Measurements from ENCODE around the gene CDCA5. TPM values are rescaled to one million over a fixed set of nuclear protein-coding genes. Genes with fewer than 3 reads are reported as not detected.

CDCA5 gene
- polyA plus RNA-seq, 1 of the 3 experiments (the other 2 are of a cell fraction), result 16.3 TPM

GRCh38 chr11:65111159-65111743, 27.4 kb upstream of the CDCA5 start:
- Histone ChIP-seq H3K4me2 (peak overlapping the region; percentile 93; the same call in 1 of the 2 replicates), H3K36me3 (replicated peaks in 1 of 2; ENCODE audit: control insufficient read depth in 1 of 2, insufficient read depth in 2 of 2, low read length in 1 of 2) (peaks cover 6 to 31% of the 10 kb centered on the region in 2 experiments), H3K4me3 (ENCODE audit: low read depth in 2 of 2, low read length in 1 of 2) (no peak overlapping the region), H3K9me3 (no peaks in the 10 kb centered on the region), H3F3A (replicated peaks; ENCODE audit: insufficient read depth) (peaks cover 13% of the 10 kb centered on the region), H2AFZ (ENCODE audit: low read depth) (no peak overlapping the region), H3K79me2 (ENCODE audit: insufficient read depth) (peaks cover 12% of the 10 kb centered on the region), H3K4me1 (ENCODE audit: control insufficient read depth in 1 of 2, insufficient read depth in 2 of 2, low read depth in 1 of 2, low read length in 1 of 2) (peaks cover 9 to 46% of the 10 kb centered on the region in 2 experiments; a peak in 3 of 4 replicates), H4K20me1 (ENCODE audit: insufficient read depth) (peaks cover 6% of the 10 kb centered on the region; the same call in 1 of the 2 replicates), H3K27ac (ENCODE audit: low read depth in 2 of 2, low read length in 1 of 2) (peak overlapping the region in 1 of 2 experiments; percentile 8; a peak in 1 of 4 replicates), H3K9me2 (no peaks in the 10 kb centered on the region), H3K27me3 (ENCODE audit: insufficient read depth) (no peaks in the 10 kb centered on the region), H3K9ac (no peak overlapping the region)
- POLR2A ChIA-PET, result interaction anchor here (0.6 to 4.1 kb wide), 12 partner anchors 8 to 230 kb away, joined by 3 to 27 read pairs (median 6); partner anchors contain the start of genes FAU, MRPL49 and VPS51
- WGBS (ENCODE audit: low lambda C conversion rate), result 84% methylated on average over 18 of the region's 31 CpGs
- CTCF ChIA-PET, result interaction anchor here (0.6 to 6.1 kb wide), 29 partner anchors 10 to 322 kb away, joined by 3 to 150 read pairs (median 3); partner anchors contain the start of genes ARL2, CAPN1, FAU and MRPL49
- TF ChIP-seq MXI1 (IDR thresholded peaks at IDR 0.05; ENCODE audit: low read depth, low read length), result peak; percentile 80; the same call in 1 of the 2 replicates
- TF ChIP-seq, protein P1, sequence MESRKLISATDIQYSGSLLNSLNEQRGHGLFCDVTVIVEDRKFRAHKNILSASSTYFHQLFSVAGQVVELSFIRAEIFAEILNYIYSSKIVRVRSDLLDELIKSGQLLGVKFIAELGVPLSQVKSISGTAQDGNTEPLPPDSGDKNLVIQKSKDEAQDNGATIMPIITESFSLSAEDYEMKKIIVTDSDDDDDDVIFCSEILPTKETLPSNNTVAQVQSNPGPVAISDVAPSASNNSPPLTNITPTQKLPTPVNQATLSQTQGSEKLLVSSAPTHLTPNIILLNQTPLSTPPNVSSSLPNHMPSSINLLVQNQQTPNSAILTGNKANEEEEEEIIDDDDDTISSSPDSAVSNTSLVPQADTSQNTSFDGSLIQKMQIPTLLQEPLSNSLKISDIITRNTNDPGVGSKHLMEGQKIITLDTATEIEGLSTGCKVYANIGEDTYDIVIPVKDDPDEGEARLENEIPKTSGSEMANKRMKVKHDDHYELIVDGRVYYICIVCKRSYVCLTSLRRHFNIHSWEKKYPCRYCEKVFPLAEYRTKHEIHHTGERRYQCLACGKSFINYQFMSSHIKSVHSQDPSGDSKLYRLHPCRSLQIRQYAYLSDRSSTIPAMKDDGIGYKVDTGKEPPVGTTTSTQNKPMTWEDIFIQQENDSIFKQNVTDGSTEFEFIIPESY (IDR thresholded peaks at IDR 0.05; ENCODE audit: borderline replicate concordance, low read depth), result no peak
- no peak for DNase-seq

DNA sequence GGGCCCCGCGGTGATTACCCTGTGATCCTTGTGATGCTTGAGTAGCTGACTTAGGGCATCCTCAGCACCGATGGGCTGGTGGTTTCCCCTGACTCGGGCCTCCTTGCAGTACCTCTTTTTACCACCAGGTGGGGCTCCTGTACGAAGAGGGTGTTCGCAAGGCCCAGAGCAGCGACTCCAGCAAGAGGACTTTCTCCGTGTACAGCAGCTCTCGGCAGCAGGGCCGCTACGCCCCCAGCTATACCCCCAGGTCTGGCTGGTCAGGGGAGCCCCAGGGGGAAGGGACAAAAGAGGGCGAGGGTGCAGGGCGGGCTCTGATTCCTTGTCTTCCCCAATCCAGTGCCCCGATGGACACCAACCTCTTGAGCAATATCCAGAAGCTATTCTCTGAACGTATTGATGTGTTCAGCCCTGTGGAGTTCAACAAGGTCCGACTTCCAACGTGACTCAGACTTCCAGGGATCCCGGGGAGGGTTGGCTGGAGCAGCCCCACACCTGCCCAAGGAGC, 26.6 kb upstream of the CDCA5 start:
- TF ChIP-seq RAD21 (IDR thresholded peaks at IDR 0.05; ENCODE audit: low read length), result peak; percentile 56
- no peak for TF ChIP-seq EP300 (IDR thresholded peaks at IDR 0.05; ENCODE audit: borderline replicate concordance in 1 of 2, low read depth in 1 of 2, low read length in 1 of 2)
- TF ChIP-seq CHD2 (IDR thresholded peaks at IDR 0.05; ENCODE audit: low read length, partially characterized antibody), result peak; percentile 34
- peak; percentile 89 for TF ChIP-seq CTCF (IDR thresholded peaks at IDR 0.05)
- no peak for TF ChIP-seq NRF1 (IDR thresholded peaks at IDR 0.05; ENCODE audit: low read depth, low read length)
- peak; percentile 61 for TF ChIP-seq SMC3 (IDR thresholded peaks at IDR 0.05; ENCODE audit: low read depth, low read length)
- Histone ChIP-seq H3K79me2 (ENCODE audit: insufficient read depth) (peaks cover 12% of the 10 kb centered on the region; the same call in 1 of the 2 replicates), H3K27ac (ENCODE audit: low read depth in 2 of 2, low read length in 1 of 2) (peak overlapping the region in 1 of 2 experiments; percentile 39; a peak in 3 of 4 replicates), H3K4me3 (ENCODE audit: low read depth in 2 of 2, low read length in 1 of 2) (no peak overlapping the region; a peak in 2 of 4 replicates), H3K9ac (no peak overlapping the region), H3K4me1 (ENCODE audit: control insufficient read depth in 1 of 2, insufficient read depth in 2 of 2, low read depth in 1 of 2, low read length in 1 of 2) (peaks cover 9 to 37% of the 10 kb centered on the region in 2 experiments; a peak in 3 of 4 replicates), H3K4me2 (no peak overlapping the region), H3K27me3 (ENCODE audit: insufficient read depth) (no peaks in the 10 kb centered on the region), H4K20me1 (ENCODE audit: insufficient read depth) (peaks cover 6% of the 10 kb centered on the region; the same call in 1 of the 2 replicates), H3K9me3 (no peaks in the 10 kb centered on the region), H3F3A (replicated peaks; ENCODE audit: insufficient read depth) (peaks cover 13% of the 10 kb centered on the region), H3K9me2 (no peaks in the 10 kb centered on the region), H2AFZ (ENCODE audit: low read depth) (no peak overlapping the region), H3K36me3 (replicated peaks in 1 of 2; ENCODE audit: control insufficient read depth in 1 of 2, insufficient read depth in 2 of 2, low read length in 1 of 2) (peaks cover 0 to 26% of the 10 kb centered on the region in 2 experiments)
- DNase-seq, result peak; percentile 91
- 3% methylated on average over 14 of the region's 18 CpGs for WGBS (ENCODE audit: low lambda C conversion rate)
- ChIA-PET POLR2A (interaction anchor here (0.7 to 4.1 kb wide), 5 partner anchors 8 to 70 kb away, joined by 3 to 27 read pairs (median 8); partner anchors contain the start of genes FAU, MRPL49, SAC3D1 and VPS51), CTCF (interaction anchor here (0.6 to 6.1 kb wide), 29 partner anchors 8 to 860 kb away, joined by 3 to 150 read pairs (median 4); partner anchors contain the start of genes ARL2, CAPN1, CDCA5 and FAU)

Data from SK-N-SH (cell line).